HPDE6-E6E7 (cell line): ENCODE results near the gene NAA40.

Source experiments
- DNase-seq: peaks from one replicate; pipeline ENCODE4 v3.0.0; 2011; ENCODE audit warnings: missing footprints; ENCODE audit errors: extremely low spot score

Gene NAA40

DNA sequence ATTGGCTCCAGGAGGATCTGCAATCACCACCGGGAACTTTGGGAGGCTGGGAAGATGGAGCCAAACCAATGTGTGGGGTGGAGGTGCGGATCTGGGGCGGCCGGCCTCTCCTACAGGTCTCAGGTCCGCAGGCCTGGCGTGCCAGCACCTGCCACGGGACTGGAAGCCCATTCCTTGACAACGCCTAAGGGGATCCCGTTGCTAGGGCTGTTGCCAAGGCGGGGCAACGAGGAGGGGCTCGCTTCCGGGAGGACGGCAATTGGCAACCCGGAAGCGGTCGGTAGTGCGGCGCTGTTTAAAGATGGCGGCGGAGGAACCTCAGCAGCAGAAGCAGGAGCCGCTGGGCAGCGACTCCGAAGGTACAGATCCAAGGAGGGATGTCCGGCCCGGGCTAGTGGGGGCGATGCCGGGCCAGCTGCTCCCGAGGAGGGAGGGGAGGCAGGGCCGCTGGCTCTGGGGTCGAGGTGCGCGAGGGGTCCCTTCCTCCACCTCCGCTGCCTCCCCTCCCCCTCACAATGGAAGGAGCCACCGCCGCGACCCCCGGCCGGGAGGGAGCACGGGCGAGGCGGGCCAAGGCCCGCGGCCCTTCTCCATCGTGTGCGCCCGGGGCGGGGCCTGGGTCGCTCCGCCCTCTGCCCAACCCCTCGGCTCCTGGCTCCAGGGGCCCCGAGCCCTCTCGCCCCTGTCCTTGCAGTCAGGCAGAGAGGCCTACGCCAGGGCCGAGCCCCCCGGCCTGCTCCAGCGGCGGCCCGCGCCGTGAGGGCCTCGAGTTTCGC is 47.5 kb downstream of the NAA40 start, which contains the start of gene OTUB1:
Gene OTUB1 (plus strand): TSS at position 283 of the 776 bp plus-strand sequence. CDS start 19 bp downstream, at position 302.
- DNase-seq: peak; percentile 98

- DNase-seq: no peak
Observed at GRCh38 chr11:63986932-63987513, 48.2 kb downstream of the NAA40 start.

DNA sequence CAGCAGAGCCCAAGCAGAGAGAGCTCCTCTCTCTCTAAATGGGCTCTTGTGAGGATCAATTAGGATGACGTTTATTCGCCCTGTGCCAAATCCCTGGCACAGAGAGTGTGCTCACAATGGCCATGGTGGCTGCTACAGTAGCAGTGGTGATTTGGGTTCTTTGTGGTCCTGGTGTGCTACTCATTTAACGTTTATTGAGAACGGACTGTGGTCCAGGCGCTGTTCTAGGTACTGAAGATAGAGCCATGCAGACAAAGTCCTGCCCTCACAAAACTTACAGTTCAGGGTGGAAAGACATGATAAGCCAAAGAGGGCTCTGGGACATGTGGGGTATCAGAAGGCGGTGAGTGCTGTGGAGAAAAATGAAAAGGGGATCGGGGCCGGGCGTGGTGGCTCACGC is 52.8 kb downstream of the NAA40 start:
- no peak for DNase-seq

GRCh38 chr11:63993100-63993499 is 54.3 kb downstream of the NAA40 start:
- no peak for DNase-seq

- no peak for DNase-seq
Observed at GRCh38 chr11:63993993-63994392, 55.2 kb downstream of the NAA40 start.

GRCh38 chr11:63996512-63996911 is 57.7 kb downstream of the NAA40 start:
- DNase-seq: no peak

DNA sequence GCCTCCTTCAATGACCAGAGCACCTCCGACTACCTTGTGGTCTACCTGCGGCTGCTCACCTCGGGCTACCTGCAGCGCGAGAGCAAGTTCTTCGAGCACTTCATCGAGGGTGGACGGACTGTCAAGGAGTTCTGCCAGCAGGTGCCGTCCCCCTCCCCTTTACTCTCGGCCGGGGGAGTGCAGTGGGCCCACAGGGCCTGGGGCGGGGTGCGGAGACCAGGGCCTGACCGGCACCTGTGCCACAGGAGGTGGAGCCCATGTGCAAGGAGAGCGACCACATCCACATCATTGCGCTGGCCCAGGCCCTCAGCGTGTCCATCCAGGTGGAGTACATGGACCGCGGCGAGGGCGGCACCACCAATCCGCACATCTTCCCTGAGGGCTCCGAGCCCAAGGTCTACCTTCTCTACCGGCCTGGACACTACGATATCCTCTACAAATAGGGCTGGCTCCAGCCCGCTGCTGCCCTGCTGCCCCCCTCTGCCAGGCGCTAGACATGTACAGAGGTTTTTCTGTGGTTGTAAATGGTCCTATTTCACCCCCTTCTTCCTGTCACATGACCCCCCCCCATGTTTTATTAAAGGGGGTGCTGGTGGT is 58.4 kb downstream of the NAA40 start:
- DNase-seq: no peak

GRCh38 chr11:63997801-63998337 is 59.1 kb downstream of the NAA40 start:
- no peak for DNase-seq

- peak; percentile 75 for DNase-seq
Observed at GRCh38 chr11:63998558-63999348, 60.0 kb downstream of the NAA40 start.

DNA sequence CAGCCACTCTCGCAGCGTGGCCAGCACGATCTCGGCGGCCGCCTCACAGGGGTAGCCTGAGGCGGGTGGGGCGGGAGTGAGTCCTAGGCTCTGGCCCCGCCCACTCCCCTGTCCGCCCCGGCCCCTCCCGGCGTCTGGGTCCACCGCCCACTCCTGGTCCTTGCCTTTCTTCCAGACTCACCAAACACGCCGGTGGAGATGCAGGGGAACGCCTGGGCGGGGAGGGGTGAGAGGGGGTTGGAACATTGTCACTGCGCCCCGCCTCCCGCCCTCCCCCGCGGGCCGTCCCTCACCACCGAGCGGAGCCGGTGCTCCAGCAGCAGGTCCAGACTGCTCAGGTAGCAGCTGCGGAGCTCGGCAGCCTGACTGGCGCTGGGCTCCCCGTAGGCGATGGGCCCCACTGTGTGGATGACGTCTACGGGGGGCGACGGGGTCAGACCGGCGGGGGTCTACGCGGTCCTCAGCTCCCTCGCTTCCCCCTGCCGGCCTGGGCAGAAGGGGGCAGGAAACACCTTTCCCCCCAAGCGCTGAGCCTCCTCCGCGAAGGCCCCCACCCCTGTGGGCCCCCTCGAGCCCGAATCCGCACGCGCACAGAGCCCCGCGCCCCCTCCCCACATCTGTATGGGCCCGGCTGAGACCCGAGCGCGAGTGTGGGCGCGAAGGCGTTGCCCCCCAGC is 60.7 kb downstream of the NAA40 start:
- DNase-seq: peak; percentile 97

GRCh38 chr11:64000026-64000739 is 61.4 kb downstream of the NAA40 start:
- peak; percentile 55 for DNase-seq

DNA sequence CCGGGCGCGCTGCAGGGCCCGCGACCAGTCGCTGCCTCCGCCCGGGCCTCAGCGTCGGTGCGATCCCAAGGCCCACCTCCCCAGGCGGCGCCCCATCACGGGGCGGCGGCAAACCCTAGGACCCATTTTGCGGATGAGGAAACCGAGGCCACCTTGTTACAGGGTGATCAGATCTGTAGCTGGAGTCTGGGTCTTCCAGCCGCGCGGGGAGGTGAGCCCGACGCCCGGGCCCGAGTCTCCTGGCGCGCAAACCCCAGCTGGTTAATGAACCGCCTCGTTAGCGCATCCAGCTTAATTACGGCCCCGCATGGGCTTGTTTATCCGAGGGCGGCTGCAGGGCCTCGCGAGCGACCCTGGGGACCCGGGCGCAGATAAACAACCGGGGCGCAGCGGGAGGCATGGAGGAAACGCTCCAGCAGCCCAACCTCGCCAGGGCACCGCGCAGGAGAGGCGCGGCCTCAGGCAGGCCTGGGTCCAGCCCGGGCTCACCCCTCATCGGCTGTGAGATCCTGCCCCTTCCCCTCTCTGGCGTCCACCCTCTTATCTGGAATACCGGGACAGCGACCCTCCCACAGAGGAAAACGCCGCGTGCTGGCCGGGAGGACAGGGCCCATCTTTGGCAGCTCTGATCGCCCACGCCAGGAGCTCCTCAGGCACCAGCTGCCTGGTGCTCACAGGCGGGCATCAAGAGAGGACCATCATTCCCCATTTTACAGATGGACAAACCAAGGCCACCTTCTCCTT is 62.1 kb downstream of the NAA40 start:
- DNase-seq: no peak

DNA sequence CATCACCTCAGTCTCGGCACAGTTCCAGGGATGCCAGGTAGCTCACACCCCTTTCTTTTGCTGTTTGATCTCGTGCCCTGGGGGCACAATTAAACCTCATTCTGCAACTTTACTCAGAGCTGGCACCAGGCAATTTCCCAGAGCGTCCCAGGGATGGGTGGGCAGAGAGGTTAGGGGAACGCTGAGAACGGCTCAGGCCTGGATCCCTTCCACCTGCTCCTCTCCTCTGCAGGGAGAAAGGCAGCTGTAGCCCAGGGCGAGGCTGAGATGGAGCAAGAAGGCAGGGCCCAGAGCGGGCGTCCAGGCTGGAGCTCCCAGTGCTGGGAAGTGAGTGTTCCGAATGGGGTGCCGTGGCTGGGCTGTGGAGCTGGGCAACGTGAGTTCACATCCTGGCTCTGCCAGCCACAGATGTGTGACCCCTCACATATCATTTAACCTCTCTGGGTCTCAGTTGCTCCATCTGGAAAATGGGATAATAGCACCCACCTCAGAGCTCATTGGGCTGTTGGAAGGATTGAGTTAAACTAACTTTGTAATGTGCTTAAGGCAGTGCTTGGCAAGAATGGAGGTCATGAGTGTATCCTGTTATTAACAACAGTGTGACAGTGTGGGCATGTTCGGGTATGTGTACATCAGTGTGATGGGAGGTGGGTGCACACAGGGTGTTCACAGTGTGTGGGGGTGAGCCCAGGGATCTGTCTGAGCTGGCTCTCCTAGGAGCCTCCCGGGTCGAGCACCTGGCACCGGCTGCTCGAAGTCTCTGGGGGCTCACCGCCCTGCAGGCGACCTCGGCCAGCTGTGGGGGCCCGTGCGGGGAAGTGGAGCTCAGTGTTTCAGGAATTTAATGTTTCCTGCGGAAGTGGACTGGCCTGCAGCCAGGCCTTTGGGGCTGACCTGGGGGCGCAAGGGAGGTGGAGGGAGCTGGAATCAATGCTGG is 63.0 kb downstream of the NAA40 start:
- no peak for DNase-seq

- no peak for DNase-seq
Observed at GRCh38 chr11:64003807-64004589, 65.2 kb downstream of the NAA40 start.

GRCh38 chr11:64004590-64004984 is 65.8 kb downstream of the NAA40 start:
- DNase-seq: no peak

GRCh38 chr11:64005691-64006090 is 66.9 kb downstream of the NAA40 start:
- DNase-seq: no peak

GRCh38 chr11:64006398-64006797 is 67.6 kb downstream of the NAA40 start:
- no peak for DNase-seq
